OCI-LY3 (cell line): Measurements from ENCODE around the gene PPP3CA.

Source experiments
- CTCF ChIP-seq: fragments of 200-600, 300-600 bp; sonication (generic); IDR thresholded peaks from 2 replicates; pipeline ENCODE4 v1.5.1; 2014; ENCODE audit warnings: antibody characterized with exemption, low read length, low read depth
- EZH2phosphoT487 ChIP-seq: fragments of 200-600 bp; shearing (Covaris generic); IDR thresholded peaks from 2 replicates; pipeline ENCODE4 v1.6.1; 2018; ENCODE audit warnings: antibody characterized with exemption, mixed run types, low read depth

- TF ChIP-seq CTCF (no peak), EZH2phosphoT487 (no peak)
These were observed 207.1 kb downstream of the PPP3CA start for GRCh38 chr4:101140228-101140627.
